A549 (cell line): ENCODE measurements around the gene TCF25. TPM values are rescaled to one million over a fixed set of nuclear protein-coding genes. Genes with fewer than 3 reads are reported as not detected.
"Not testable (repeated sequence)": the region's sequence is repeated elsewhere in the genome, so short reads cannot be mapped to it uniquely, and the experiment has no call there.

ENCODE experiments used
- ATAC-seq, 2 experiments: fragments of 200-7000 bp in 1 of 2; fragments of >200 bp in 1 of 2; cut with Nextera tagmentation in 1 of 2; cut with Tn5 transposase in 1 of 2; 3 replicates each; pipeline versions ENCODE4 v1.8.0 to v1.9.1; 2018 to 2020; ENCODE audit warnings: mild to moderate bottlenecking in 1 of 2, moderate library complexity in 1 of 2
- CTCF ChIA-PET: fragments of 300-600 bp; sonication (Branson Sonifier 250); formaldehyde crosslinking; extraction: SDS; loops from one replicate; lab custom pipeline; 2021; ENCODE audit warnings: antibody characterized with exemption, inconsistent platforms; lab: Yijun Ruan, JAX
- POLR2A ChIA-PET: fragments of 350-600 bp; formaldehyde crosslinking; extraction: SDS; loops from one replicate; lab custom pipeline; 2021; ENCODE audit warnings: antibody characterized with exemption, inconsistent platforms; lab: Yijun Ruan, JAX
- DNase-seq, 2 experiments: peaks; one replicate each; pipeline versions ENCODE4 v3.0.0 to v3.0.0-alpha.2; 2011 to 2016; ENCODE audit warnings: low read depth in 1 of 2, low spot score in 1 of 2
- FAIRE-seq: peaks from 2 replicates; lab custom pipeline; 2011; peaks lifted over from hg19 to GRCh38; lab: Jason Lieb, UNC
- H3K27ac ChIP-seq, 2 experiments: fragments of >200 bp; sonication (Bioruptor Twin); formaldehyde crosslinking; 3 replicates each; pipeline ENCODE4 v1.5.1; 2016 to 2017
- H3K4me1 ChIP-seq: fragments of >200 bp; sonication (Bioruptor Twin); formaldehyde crosslinking; 3 replicates; pipeline ENCODE4 v1.6.1; 2016
- H3K4me2 ChIP-seq: fragments of >200 bp; sonication (Bioruptor Twin); formaldehyde crosslinking; 3 replicates; pipeline ENCODE4 v1.6.1; 2016
- H3K4me3 ChIP-seq: fragments of >200 bp; sonication (Bioruptor Twin); formaldehyde crosslinking; 3 replicates; pipeline ENCODE4 v1.5.1; 2016
- H3K9me3 ChIP-seq: fragments of >200 bp; sonication (Bioruptor Twin); formaldehyde crosslinking; 3 replicates; pipeline ENCODE4 v1.6.1; 2016
- CBX8 ChIP-seq: fragments of 200-600 bp; sonication (generic); IDR thresholded peaks from 2 replicates; pipeline ENCODE4 v1.6.1; 2016
- EHF ChIP-seq: fragments of 250-450 bp; sonication (Bioruptor Pico); IDR thresholded peaks from 2 replicates; pipeline ENCODE4 v1.5.0; 2020; ENCODE audit warnings: mild to moderate bottlenecking
- EHMT2 ChIP-seq: fragments of 200-600 bp; sonication (generic); IDR thresholded peaks from 2 replicates; pipeline ENCODE4 v1.6.1; 2016; ENCODE audit warnings: antibody characterized with exemption, low read depth, mild to moderate bottlenecking, moderate library complexity
- FOSL2 ChIP-seq, 2 experiments: fragments of 450-650 bp in 1 of 2; fragments of >200 bp in 1 of 2; sonication (Bioruptor Twin) in 1 of 2; formaldehyde crosslinking; IDR thresholded peaks; 2 replicates each; pipeline versions ENCODE4 v1.5.0 to v1.6.1; 2016 to 2020; ENCODE audit warnings: mild to moderate bottlenecking in 1 of 2, moderate library complexity in 1 of 2
- FOXS1 ChIP-seq: fragments of 250-450 bp; sonication (Bioruptor Pico); IDR thresholded peaks from 2 replicates; pipeline ENCODE4 v1.5.0; 2020; ENCODE audit warnings: mild to moderate bottlenecking, moderate library complexity
- GATA3 ChIP-seq: IDR thresholded peaks from 2 replicates; pipeline ENCODE4 v1.6.1; 2012; ENCODE audit warnings: borderline replicate concordance
- HOXA7 ChIP-seq: fragments of 250-450 bp; sonication (Bioruptor Pico); IDR thresholded peaks from 2 replicates; pipeline ENCODE4 v1.5.0; 2020; ENCODE audit warnings: mild to moderate bottlenecking, moderate library complexity
- HOXB13 ChIP-seq: fragments of 250-450 bp; sonication (Bioruptor Pico); IDR thresholded peaks from 2 replicates; pipeline ENCODE4 v1.5.0; 2020; ENCODE audit warnings: low read depth, mild to moderate bottlenecking, moderate library complexity
- HOXB5 ChIP-seq: fragments of 250-450 bp; sonication (Bioruptor Pico); IDR thresholded peaks from 2 replicates; pipeline ENCODE4 v1.5.0; 2020; ENCODE audit warnings: mild to moderate bottlenecking, moderate library complexity
- KDM5A ChIP-seq: fragments of 200-600 bp; sonication (generic); IDR thresholded peaks from 2 replicates; pipeline ENCODE4 v1.6.1; 2016; ENCODE audit warnings: antibody characterized with exemption, mild to moderate bottlenecking
- MAFK ChIP-seq: fragments of 450-650 bp; IDR thresholded peaks from 2 replicates; pipeline ENCODE4 v1.6.1; 2014; ENCODE audit not compliant: partially characterized antibody
- MAZ ChIP-seq: fragments of 150-350 bp; IDR thresholded peaks from 2 replicates; pipeline ENCODE4 v1.6.1; 2014; ENCODE audit warnings: antibody characterized with exemption, low read depth, low read length, borderline replicate concordance
- MYC ChIP-seq: IDR thresholded peaks from 2 replicates; pipeline ENCODE4 v1.6.1; 2012; ENCODE audit warnings: mild to moderate bottlenecking, inconsistent platforms, low read length, improper control_type of control experiment, borderline replicate concordance
- PHF8 ChIP-seq: fragments of 200-600 bp; sonication (generic); IDR thresholded peaks from 2 replicates; pipeline ENCODE4 v1.6.1; 2016; ENCODE audit warnings: low read depth, mild to moderate bottlenecking, antibody characterized with exemption, moderate library complexity, borderline replicate concordance
- RNF2 ChIP-seq: fragments of 200-600 bp; sonication (generic); IDR thresholded peaks from 2 replicates; pipeline ENCODE4 v1.6.1; 2016; ENCODE audit warnings: low read depth, mild to moderate bottlenecking, antibody characterized with exemption, moderate library complexity, borderline replicate concordance
- SREBF2 ChIP-seq: fragments of 450-650 bp; IDR thresholded peaks from 2 replicates; pipeline ENCODE4 v1.6.1; 2014; ENCODE audit warnings: mild to moderate bottlenecking, moderate library complexity
- ZFP36 ChIP-seq: fragments of 450-650 bp; IDR thresholded peaks from 2 replicates; pipeline ENCODE4 v1.6.1; 2014; ENCODE audit warnings: borderline replicate concordance; ENCODE audit not compliant: partially characterized antibody
- WGBS: methylation state at CpG from one replicate; pipeline ENCODE4 v1.1.6; 2017; ENCODE audit errors: missing lambda C conversion rate; 5-methylcytosine and 5-hydroxymethylcytosine counted together
- polyA plus RNA-seq, 4 experiments: library from polyadenylated mRNA; depleted of rRNA in 3 of 4; stranded (reverse); fragments of >200 nt; fragmentation: RNase III in 1 of 4; extraction: RNeasy Plus Mini Kit Qiagen cat#74134 plus additional on column Dnase treatment in 1 of 4; gene quantifications; 2 replicates in 3 of 4; 3 replicates in 1 of 4; pipeline ENCODE4 v1.2.3, GENCODE V29; 2011 to 2017
- TF ChIP-seq, protein P1 (sequence below): IDR thresholded peaks from 2 replicates; pipeline ENCODE4 v1.6.1; 2012
- TF ChIP-seq, protein P2 (sequence below): fragments of 250-450 bp; sonication (Bioruptor Pico); IDR thresholded peaks from 2 replicates; pipeline ENCODE4 v1.5.0; 2021; ENCODE audit warnings: mild to moderate bottlenecking, moderate library complexity, borderline replicate concordance
- TF ChIP-seq, protein P3 (sequence below): IDR thresholded peaks from 2 replicates; pipeline ENCODE4 v1.6.1; 2012; ENCODE audit warnings: low read depth, borderline replicate concordance

Gene TCF25
- polyA plus RNA-seq, 2 of the 4 experiments (the other 2 are of a cell fraction): 125 TPM

DNA sequence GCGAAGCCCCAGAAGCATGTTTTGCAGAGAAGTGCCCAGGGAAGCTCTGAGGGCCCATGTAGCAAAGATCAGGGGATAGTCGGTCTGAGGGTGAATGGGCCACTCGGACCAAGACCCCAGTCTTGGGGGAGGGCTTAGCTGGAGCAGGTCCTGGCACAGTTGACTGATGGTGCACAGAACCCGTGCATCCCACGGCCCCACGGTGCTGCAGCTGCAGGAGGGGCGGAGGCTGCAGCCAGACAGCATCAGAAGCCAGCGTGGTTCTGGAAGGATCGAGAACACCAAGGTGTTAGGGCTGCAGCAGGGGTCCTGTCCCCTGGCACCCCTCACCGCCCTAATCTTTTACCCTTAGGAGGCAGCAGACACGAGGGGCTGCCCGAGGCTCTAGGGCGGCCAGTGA lies 38.8 kb downstream of the TCF25 start:
- peaks cover 7% of the 10 kb centered on the region; the same call in 1 of the 3 replicates for H3K9me3 ChIP-seq
- no peak overlapping the region for H3K27ac ChIP-seq
- H3K4me2 ChIP-seq: no peak overlapping the region
- H3K4me3 ChIP-seq: no peak overlapping the region
- ATAC-seq: no peak
- peaks cover 8% of the 10 kb centered on the region for H3K4me1 ChIP-seq
- ChIA-PET POLR2A (no interaction called here), CTCF (interaction anchor here (2.4 to 7.6 kb wide), 3 partner anchors 10 to 212 kb away, joined by 17 to 109 read pairs (median 19); partner anchors contain the start of genes MC1R, SPATA2L and TUBB3)
- no peak for DNase-seq
- no peak for TF ChIP-seq GATA3
- no peak for TF ChIP-seq SREBF2
- no peak for TF ChIP-seq FOXS1 (CRISPR knock-in tag)
- 91% methylated on average over 13 of the region's 13 CpGs for WGBS
- no peak for FAIRE-seq

GRCh38 chr16:89912627-89913026 lies 39.2 kb downstream of the TCF25 start:
- ATAC-seq (no peak), FAIRE-seq (no peak), DNase-seq (no peak)
- Histone ChIP-seq H3K27ac (no peak overlapping the region), H3K4me3 (no peak overlapping the region), H3K4me2 (no peak overlapping the region), H3K9me3 (peaks cover 7% of the 10 kb centered on the region; the same call in 1 of the 3 replicates), H3K4me1 (peaks cover 12% of the 10 kb centered on the region)
- CTCF ChIA-PET: interaction anchor here (3.8 to 7.6 kb wide), 2 partner anchors 9 to 213 kb away, joined by 17 to 109 read pairs; partner anchors contain the start of genes MC1R, SPATA2L and TUBB3
- TF ChIP-seq RNF2 (no peak), EHMT2 (no peak), MYC (no peak), FOXS1 (CRISPR knock-in tag) (no peak), ZFP36 (no peak), HOXA7 (CRISPR knock-in tag) (no peak), HOXB5 (CRISPR knock-in tag) (no peak), FOSL2 (IDR thresholded peaks at IDR 0.05) (no peak), FOSL2 (CRISPR knock-in tag; IDR thresholded peaks at IDR 0.05) (no peak), MAFK (no peak)
- TF ChIP-seq, protein P1, sequence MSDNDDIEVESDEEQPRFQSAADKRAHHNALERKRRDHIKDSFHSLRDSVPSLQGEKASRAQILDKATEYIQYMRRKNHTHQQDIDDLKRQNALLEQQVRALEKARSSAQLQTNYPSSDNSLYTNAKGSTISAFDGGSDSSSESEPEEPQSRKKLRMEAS: no peak
- TF ChIP-seq, protein P2, sequence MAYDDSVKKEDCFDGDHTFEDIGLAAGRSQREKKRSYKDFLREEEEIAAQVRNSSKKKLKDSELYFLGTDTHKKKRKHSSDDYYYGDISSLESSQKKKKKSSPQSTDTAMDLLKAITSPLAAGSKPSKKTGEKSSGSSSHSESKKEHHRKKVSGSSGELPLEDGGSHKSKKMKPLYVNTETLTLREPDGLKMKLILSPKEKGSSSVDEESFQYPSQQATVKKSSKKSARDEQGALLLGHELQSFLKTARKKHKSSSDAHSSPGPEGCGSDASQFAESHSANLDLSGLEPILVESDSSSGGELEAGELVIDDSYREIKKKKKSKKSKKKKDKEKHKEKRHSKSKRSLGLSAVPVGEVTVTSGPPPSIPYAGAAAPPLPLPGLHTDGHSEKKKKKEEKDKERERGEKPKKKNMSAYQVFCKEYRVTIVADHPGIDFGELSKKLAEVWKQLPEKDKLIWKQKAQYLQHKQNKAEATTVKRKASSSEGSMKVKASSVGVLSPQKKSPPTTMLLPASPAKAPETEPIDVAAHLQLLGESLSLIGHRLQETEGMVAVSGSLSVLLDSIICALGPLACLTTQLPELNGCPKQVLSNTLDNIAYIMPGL (CRISPR knock-in tag): no peak
- 93% methylated on average over 10 of the region's 14 CpGs for WGBS
- POLR2A ChIA-PET: no interaction called here

GRCh38 chr16:89913408-89914387 lies 40.3 kb downstream of the TCF25 start:
- Histone ChIP-seq H3K9me3 (no peaks in the 10 kb centered on the region), H3K4me3 (no peak overlapping the region), H3K4me2 (no peak overlapping the region), H3K4me1 (peaks cover 19% of the 10 kb centered on the region), H3K27ac (no peak overlapping the region)
- TF ChIP-seq MAZ: no peak
- no peak for TF ChIP-seq CBX8
- no peak for TF ChIP-seq FOSL2 (IDR thresholded peaks at IDR 0.05)
- no peak for TF ChIP-seq FOSL2 (CRISPR knock-in tag; IDR thresholded peaks at IDR 0.05)
- no peak for TF ChIP-seq HOXB13 (CRISPR knock-in tag)
- TF ChIP-seq FOXS1 (CRISPR knock-in tag): no peak
- TF ChIP-seq, protein P3, sequence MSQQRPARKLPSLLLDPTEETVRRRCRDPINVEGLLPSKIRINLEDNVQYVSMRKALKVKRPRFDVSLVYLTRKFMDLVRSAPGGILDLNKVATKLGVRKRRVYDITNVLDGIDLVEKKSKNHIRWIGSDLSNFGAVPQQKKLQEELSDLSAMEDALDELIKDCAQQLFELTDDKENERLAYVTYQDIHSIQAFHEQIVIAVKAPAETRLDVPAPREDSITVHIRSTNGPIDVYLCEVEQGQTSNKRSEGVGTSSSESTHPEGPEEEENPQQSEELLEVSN: no peak
- no peak for TF ChIP-seq RNF2
- TF ChIP-seq EHMT2: no peak
- no peak for TF ChIP-seq EHF
- no peak for TF ChIP-seq MYC
- no peak for TF ChIP-seq KDM5A
- no peak for TF ChIP-seq PHF8
- no peak for TF ChIP-seq HOXB5 (CRISPR knock-in tag)
- ChIA-PET CTCF (no interaction called here), POLR2A (interaction anchor here (0.5 kb wide), 1 partner anchor 40 kb away, joined by 4 read pairs; the partner anchor contains the start of gene TCF25)
- FAIRE-seq (no peak), ATAC-seq (no peak), DNase-seq (no peak)
- WGBS: 86% methylated on average over 23 of the region's 30 CpGs

DNA sequence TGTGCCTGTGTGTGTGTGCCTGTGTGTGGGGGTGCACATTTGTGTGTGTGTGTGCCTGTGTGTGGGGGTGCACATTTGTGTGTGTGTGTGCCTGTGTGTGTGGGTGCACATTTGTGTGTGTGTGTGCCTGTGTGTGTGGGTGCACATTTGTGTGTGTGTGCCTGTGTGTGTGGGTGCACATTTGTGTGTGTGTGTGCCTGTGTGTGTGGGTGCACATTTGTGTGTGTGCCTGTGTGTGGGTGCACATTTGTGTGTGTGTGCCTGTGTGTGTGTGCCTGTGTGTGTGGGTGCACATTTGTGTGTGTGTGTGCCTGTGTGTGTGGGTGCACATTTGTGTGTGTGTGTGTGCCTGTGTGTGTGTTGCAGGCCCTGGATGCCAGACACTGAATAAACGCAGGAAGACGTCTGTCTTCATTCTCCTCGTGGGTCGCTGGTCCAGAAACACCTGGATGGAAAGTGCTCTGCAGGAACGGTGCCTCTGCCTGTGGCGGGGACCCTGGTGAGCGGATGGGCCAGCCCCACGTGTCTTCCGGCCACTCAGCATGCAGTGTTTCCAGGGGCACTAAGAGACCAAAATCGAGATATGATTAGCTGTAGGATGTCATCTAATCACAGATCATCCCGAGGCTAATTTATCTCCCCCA lies 41.4 kb downstream of the TCF25 start:
- H3K27ac ChIP-seq, H3K4me2 ChIP-seq, POLR2A ChIA-PET, FAIRE-seq, H3K4me3 ChIP-seq, H3K9me3 ChIP-seq, ATAC-seq, CTCF ChIA-PET, DNase-seq: not testable (repeated sequence)
- peaks cover 29% of the 10 kb centered on the region for H3K4me1 ChIP-seq
- 72% methylated on average over 11 of the region's 11 CpGs for WGBS
